Mesendoderm (in vitro differentiated cells): Measurements from ENCODE around the gene UHRF1.

Experiments used
- DNase-seq: peaks from one replicate; pipeline ENCODE4 v3.0.0; 2013
- H2AK5ac ChIP-seq: 2 replicates; pipeline ENCODE4 v1.6.1; 2013; ENCODE audit warnings: low read length, inconsistent platforms
- H2BK120ac ChIP-seq: 2 replicates; pipeline ENCODE4 v1.6.1; 2013; ENCODE audit warnings: low read depth, mild to moderate bottlenecking, low read length, moderate library complexity, mixed read lengths
- H2BK15ac ChIP-seq: replicated peaks from 2 replicates; pipeline ENCODE4 v1.6.1; 2013; ENCODE audit warnings: low read depth, mild to moderate bottlenecking, moderate library complexity
- H2BK5ac ChIP-seq: 2 replicates; pipeline ENCODE4 v1.6.1; 2013; ENCODE audit warnings: low read length, inconsistent platforms
- H3K18ac ChIP-seq: 2 replicates; pipeline ENCODE4 v1.6.1; 2013; ENCODE audit warnings: mild to moderate bottlenecking, low read length, mixed read lengths
- H3K23ac ChIP-seq: one replicate; pipeline ENCODE4 v1.6.1; 2013; ENCODE audit warnings: low read length
- H3K27ac ChIP-seq: 2 replicates; pipeline ENCODE4 v1.5.1; 2013; ENCODE audit warnings: low read depth, mild to moderate bottlenecking, inconsistent platforms, low read length, moderate library complexity
- H3K27me3 ChIP-seq: 2 replicates; pipeline ENCODE4 v1.6.1; 2013; ENCODE audit warnings: low read length, control low read depth, mild to moderate bottlenecking, inconsistent platforms; ENCODE audit not compliant: insufficient read depth, poor library complexity
- H3K36me3 ChIP-seq: 2 replicates; pipeline ENCODE4 v1.6.1; 2013; ENCODE audit warnings: low read length, inconsistent platforms; ENCODE audit not compliant: control insufficient read depth, insufficient read depth
- H3K4ac ChIP-seq: one replicate; pipeline ENCODE4 v1.6.1; 2013; ENCODE audit warnings: low read depth, mild to moderate bottlenecking, low read length, moderate library complexity
- H3K4me1 ChIP-seq: 2 replicates; pipeline ENCODE4 v1.6.1; 2013; ENCODE audit warnings: low read depth, low read length, inconsistent platforms; ENCODE audit not compliant: control insufficient read depth
- H3K4me2 ChIP-seq: 2 replicates; pipeline ENCODE4 v1.6.1; 2013; ENCODE audit warnings: low read length
- H3K4me3 ChIP-seq: 2 replicates; pipeline ENCODE4 v1.5.1; 2013; ENCODE audit warnings: mild to moderate bottlenecking, low read length
- H3K56ac ChIP-seq: one replicate; pipeline ENCODE4 v1.6.1; 2013; ENCODE audit warnings: low read length
- H3K79me1 ChIP-seq: 2 replicates; pipeline ENCODE4 v1.6.1; 2013; ENCODE audit warnings: low read length, inconsistent platforms
- H3K79me2 ChIP-seq: 2 replicates; pipeline ENCODE4 v1.6.1; 2013; ENCODE audit warnings: mild to moderate bottlenecking, low read length; ENCODE audit not compliant: control insufficient read depth, insufficient read depth
- H3K9ac ChIP-seq: 2 replicates; pipeline ENCODE4 v1.6.1; 2013; ENCODE audit warnings: low read length, inconsistent platforms
- H4K5ac ChIP-seq: one replicate; pipeline ENCODE4 v1.6.1; 2013; ENCODE audit warnings: low read length
- H4K8ac ChIP-seq: one replicate; pipeline ENCODE4 v1.6.1; 2013; ENCODE audit warnings: low read depth, mild to moderate bottlenecking, control low read depth, low read length, moderate library complexity
- WGBS: extraction: QIAGEN DNeasy Blood & Tissue Kit; methylation state at CpG from one replicate; pipeline ENCODE4 v1.1.7; 2013; ENCODE audit warnings: low lambda C conversion rate, missing lambda C conversion rate; ENCODE audit not compliant: insufficient coverage; ENCODE audit errors: extremely low coverage; 5-methylcytosine and 5-hydroxymethylcytosine counted together

UHRF1 gene

DNA sequence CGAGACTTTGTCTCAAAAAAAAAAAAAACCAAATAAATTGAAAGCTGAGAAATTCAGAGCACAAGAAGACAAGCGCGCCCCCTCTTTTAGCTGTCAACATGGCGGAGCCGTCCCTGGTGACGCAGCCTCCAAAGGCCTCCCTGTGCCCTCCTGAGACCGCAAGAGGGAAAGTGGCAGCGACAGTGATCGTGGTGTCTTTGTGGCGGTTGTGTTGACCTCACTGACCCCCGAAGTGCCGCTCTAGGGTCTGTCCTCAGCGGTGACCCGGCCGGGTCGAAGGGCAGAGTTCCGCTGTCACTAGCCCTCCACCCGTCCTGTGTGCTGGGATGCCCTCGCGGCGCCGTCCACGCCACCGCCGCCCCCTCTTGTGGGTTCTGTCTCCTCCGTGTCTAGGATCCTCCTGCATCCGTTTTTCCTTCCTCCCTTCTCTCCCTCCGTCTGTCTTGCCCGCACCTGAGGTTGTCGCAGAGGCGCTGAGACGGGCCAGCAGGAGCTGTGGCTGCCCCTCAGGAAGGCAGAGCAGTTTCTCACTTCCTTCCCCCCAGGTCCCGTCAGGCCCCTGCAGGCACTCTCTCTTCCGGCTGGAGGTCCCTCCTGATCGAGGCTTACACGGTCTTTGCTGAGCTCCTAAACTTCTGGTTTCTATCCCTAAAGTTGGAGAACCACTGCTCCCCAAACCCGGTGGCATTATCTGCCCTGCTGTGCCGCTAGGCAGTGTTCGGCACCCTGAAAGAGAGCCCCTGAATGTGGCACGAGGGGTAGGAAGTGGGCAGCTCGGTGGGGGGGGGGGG lies 7.2 kb downstream of the UHRF1 start:
- no CpG with 5 or more reads among the region's 41 CpGs for WGBS
- DNase-seq: no peak

DNA sequence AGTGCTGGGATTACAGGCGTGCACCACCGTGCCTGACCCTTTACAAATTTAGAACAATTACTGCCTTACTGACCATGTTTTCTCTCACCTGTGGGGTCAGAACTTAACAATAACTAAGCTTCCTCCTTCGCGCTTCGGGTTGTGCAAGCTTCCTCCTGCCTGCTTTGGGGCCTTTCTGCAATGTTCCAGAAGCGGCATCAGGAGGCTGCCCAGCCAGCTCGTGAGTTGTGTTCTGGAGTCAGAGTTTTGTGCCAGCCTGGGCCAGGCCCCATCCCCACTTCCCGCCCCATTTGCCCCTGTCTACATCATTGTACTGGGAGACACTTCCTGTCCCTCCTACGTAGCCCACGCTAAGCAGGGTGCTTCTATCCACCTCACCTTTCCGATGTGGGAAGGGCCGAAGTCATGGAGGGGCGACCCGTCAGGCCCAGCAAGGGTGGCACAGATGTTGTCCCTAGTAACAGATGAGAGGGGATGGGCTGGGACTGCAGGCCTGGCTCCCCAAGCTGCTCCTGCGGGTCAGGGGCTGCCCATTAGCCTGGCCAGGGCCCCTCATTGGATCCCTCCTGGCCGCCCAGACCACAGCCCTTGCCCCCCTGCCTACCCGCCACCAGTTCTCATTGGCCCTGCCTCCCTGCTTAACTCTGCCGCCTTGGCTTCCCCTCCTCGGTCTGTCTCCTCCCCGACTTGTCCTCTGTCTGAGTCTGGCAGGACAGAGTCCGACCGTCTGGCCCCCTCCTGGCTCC lies 13.4 kb downstream of the UHRF1 start:
- DNase-seq: no peak
- H3K4me3 ChIP-seq: no peak overlapping the region
- no CpG with 5 or more reads among the region's 22 CpGs for WGBS

More for the DNA sequence above, 7.2 kb downstream of the UHRF1 start:
- Histone ChIP-seq H3K23ac (no peak overlapping the region), H3K36me3 (peaks cover 6% of the 10 kb centered on the region), H4K5ac (no peak overlapping the region), H4K8ac (no peak overlapping the region), H2BK15ac (no peak overlapping the region), H3K4ac (no peak overlapping the region), H3K18ac (no peak overlapping the region), H3K4me2 (no peak overlapping the region), H2BK120ac (no peak overlapping the region), H3K56ac (no peak overlapping the region), H3K27me3 (no peaks in the 10 kb centered on the region), H2AK5ac (no peak overlapping the region), H3K9ac (no peak overlapping the region), H3K4me1 (no peaks in the 10 kb centered on the region), H3K27ac (no peak overlapping the region), H2BK5ac (no peak overlapping the region), H3K79me2 (peaks cover 55% of the 10 kb centered on the region), H3K79me1 (peaks cover 20% of the 10 kb centered on the region), H3K4me3 (no peak overlapping the region)

DNA sequence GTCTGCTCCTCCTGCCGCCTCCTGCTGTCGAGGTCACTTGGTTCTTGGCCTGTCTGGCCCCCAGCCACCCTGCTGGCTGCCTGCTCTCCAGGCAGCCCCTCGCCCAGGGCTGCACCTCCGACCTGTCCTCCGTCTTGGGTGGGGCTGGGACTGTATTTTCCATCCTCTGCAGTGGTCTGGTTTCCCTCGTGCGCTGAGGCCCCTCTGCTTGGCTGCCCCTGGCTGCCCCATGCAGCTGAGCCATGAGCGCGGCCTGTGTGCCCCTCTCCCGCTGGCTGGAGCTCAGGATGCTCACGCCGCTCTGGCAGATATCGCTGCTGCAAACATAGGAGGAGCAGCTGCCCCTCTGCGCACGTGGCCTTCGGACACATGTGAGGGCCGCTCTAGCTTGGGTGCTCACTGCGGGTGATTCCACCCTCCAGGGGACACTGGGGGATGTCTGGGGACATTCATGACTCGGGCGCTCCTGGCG lies 14.0 kb downstream of the UHRF1 start:
- DNase-seq: no peak
- H3K9ac ChIP-seq: no peak overlapping the region
- H3K36me3 ChIP-seq: peaks cover 3% of the 10 kb centered on the region
- no CpG with 5 or more reads among the region's 21 CpGs for WGBS
- H3K4me3 ChIP-seq: no peak overlapping the region
- no peak overlapping the region for H2BK15ac ChIP-seq
- no peak overlapping the region for H3K23ac ChIP-seq
- H3K27ac ChIP-seq: no peak overlapping the region
- no peak overlapping the region for H3K4me2 ChIP-seq
- peaks cover 40% of the 10 kb centered on the region for H3K79me2 ChIP-seq
- H2BK120ac ChIP-seq: no peak overlapping the region
- H4K5ac ChIP-seq: no peak overlapping the region
- no peak overlapping the region for H4K8ac ChIP-seq
- H3K18ac ChIP-seq: no peak overlapping the region
- no peak overlapping the region for H2BK5ac ChIP-seq
- H3K27me3 ChIP-seq: no peaks in the 10 kb centered on the region
- H3K4ac ChIP-seq: no peak overlapping the region
- H3K56ac ChIP-seq: no peak overlapping the region
- no peaks in the 10 kb centered on the region for H3K4me1 ChIP-seq
- H2AK5ac ChIP-seq: no peak overlapping the region
- peaks cover 4% of the 10 kb centered on the region for H3K79me1 ChIP-seq

More for the DNA sequence above, 13.4 kb downstream of the UHRF1 start:
- Histone ChIP-seq H2BK5ac (no peak overlapping the region), H3K4me2 (no peak overlapping the region), H3K56ac (no peak overlapping the region), H2BK15ac (no peak overlapping the region), H3K27me3 (no peaks in the 10 kb centered on the region), H3K79me1 (peaks cover 3% of the 10 kb centered on the region), H3K36me3 (peaks cover 3% of the 10 kb centered on the region), H3K27ac (no peak overlapping the region), H3K4me1 (no peaks in the 10 kb centered on the region), H2BK120ac (no peak overlapping the region), H3K9ac (no peak overlapping the region), H3K4ac (no peak overlapping the region), H3K23ac (no peak overlapping the region), H2AK5ac (no peak overlapping the region), H3K18ac (no peak overlapping the region), H3K79me2 (peaks cover 39% of the 10 kb centered on the region), H4K8ac (no peak overlapping the region), H4K5ac (no peak overlapping the region)

DNA sequence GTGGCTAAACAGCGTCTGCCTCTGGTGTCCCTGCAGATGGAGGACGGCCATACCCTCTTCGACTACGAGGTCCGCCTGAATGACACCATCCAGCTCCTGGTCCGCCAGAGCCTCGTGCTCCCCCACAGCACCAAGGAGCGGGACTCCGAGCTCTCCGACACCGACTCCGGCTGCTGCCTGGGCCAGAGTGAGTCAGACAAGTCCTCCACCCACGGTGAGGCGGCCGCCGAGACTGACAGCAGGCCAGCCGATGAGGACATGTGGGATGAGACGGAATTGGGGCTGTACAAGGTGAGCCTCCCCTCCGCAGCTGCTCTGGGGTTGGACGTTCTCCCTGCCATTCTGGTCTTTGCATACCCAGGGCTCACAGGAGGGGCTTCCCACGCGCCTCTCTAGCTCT lies 19.9 kb downstream of the UHRF1 start:
- Histone ChIP-seq H3K4me1 (no peaks in the 10 kb centered on the region), H4K8ac (no peak overlapping the region), H2BK5ac (no peak overlapping the region), H3K4me3 (no peak overlapping the region), H2BK15ac (no peak overlapping the region), H3K27ac (no peak overlapping the region), H3K9ac (no peak overlapping the region), H3K23ac (no peak overlapping the region), H2AK5ac (no peak overlapping the region), H3K18ac (no peak overlapping the region), H3K36me3 (peaks cover 4% of the 10 kb centered on the region), H3K79me2 (peaks cover 14% of the 10 kb centered on the region), H3K27me3 (no peaks in the 10 kb centered on the region), H3K4me2 (no peak overlapping the region), H3K4ac (no peak overlapping the region), H2BK120ac (no peak overlapping the region), H3K56ac (no peak overlapping the region), H4K5ac (no peak overlapping the region), H3K79me1 (peaks cover 3% of the 10 kb centered on the region)
- WGBS: no CpG with 5 or more reads among the region's 22 CpGs
- no peak for DNase-seq

DNA sequence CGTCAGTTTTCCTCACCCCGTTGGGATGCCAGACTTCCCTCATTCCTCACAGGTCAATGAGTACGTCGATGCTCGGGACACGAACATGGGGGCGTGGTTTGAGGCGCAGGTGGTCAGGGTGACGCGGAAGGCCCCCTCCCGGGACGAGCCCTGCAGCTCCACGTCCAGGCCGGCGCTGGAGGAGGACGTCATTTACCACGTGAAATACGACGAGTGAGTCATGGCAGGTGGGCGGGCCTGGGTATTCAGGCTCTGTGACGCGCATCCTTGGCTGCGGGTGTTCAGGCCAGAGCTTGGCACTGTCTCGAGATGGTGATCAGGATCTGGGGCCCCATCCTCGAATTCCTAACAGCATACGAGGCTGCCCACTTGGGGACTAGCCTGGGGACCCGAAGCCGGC lies 21.4 kb downstream of the UHRF1 start:
- H3K36me3 ChIP-seq: peaks cover 8% of the 10 kb centered on the region
- WGBS: no CpG with 5 or more reads among the region's 28 CpGs

More for the DNA sequence above, 21.4 kb downstream of the UHRF1 start:
- Histone ChIP-seq H3K27ac (no peak overlapping the region), H2AK5ac (no peak overlapping the region), H3K9ac (no peak overlapping the region), H3K4me2 (no peak overlapping the region), H3K56ac (no peak overlapping the region), H3K27me3 (no peaks in the 10 kb centered on the region), H2BK5ac (no peak overlapping the region), H3K79me2 (peaks cover 11% of the 10 kb centered on the region), H3K4me3 (no peak overlapping the region), H4K5ac (no peak overlapping the region), H3K18ac (no peak overlapping the region), H3K4me1 (no peaks in the 10 kb centered on the region), H3K23ac (no peak overlapping the region), H3K4ac (no peak overlapping the region), H4K8ac (no peak overlapping the region), H2BK120ac (no peak overlapping the region), H3K79me1 (peaks cover 3% of the 10 kb centered on the region), H2BK15ac (no peak overlapping the region)
- no peak for DNase-seq
